Smooth muscle cell (in vitro differentiated cells): Measurements from ENCODE around the gene SCFD2. TPM values are rescaled to one million over a fixed set of nuclear protein-coding genes. Genes with fewer than 3 reads are reported as not detected.

ENCODE experiments used
- DNase-seq: peaks from one replicate; lab custom pipeline; 2025; ENCODE audit not compliant: unreplicated experiment; lab: John Stamatoyannopoulos, UW
- H2AFZ ChIP-seq: fragments of 200-600 bp; sonication (generic); 2 replicates; pipeline ENCODE4 v1.6.0; 2016; ENCODE audit warnings: antibody characterized with exemption, low read depth, mild to moderate bottlenecking
- H3F3A ChIP-seq: fragments of 200-600 bp; sonication (generic); 2 replicates; pipeline ENCODE4 v1.6.0; 2017; ENCODE audit warnings: antibody characterized with exemption, low read depth
- H3K27ac ChIP-seq: fragments of 200-600 bp; sonication (generic); 2 replicates; pipeline ENCODE4 v1.5.1; 2016; ENCODE audit warnings: low read depth, mild to moderate bottlenecking
- H3K27me3 ChIP-seq: fragments of 200-600 bp; sonication (generic); 2 replicates; pipeline ENCODE4 v1.6.1; 2016; ENCODE audit warnings: low read depth, mild to moderate bottlenecking
- H3K36me3 ChIP-seq: fragments of 200-600 bp; sonication (generic); 2 replicates; pipeline ENCODE4 v1.5.1; 2016; ENCODE audit warnings: low read depth
- H3K4me1 ChIP-seq: fragments of 200-600 bp; sonication (generic); 2 replicates; pipeline ENCODE4 v1.5.1; 2016; ENCODE audit warnings: low read depth
- H3K4me2 ChIP-seq: fragments of 200-600 bp; sonication (generic); 2 replicates; pipeline ENCODE4 v1.6.0; 2016; ENCODE audit warnings: mild to moderate bottlenecking
- H3K4me3 ChIP-seq: fragments of 200-600 bp; sonication (generic); 2 replicates; pipeline ENCODE4 v1.5.1; 2016; ENCODE audit warnings: mild to moderate bottlenecking
- H3K79me2 ChIP-seq: fragments of 200-600 bp; sonication (generic); 2 replicates; pipeline ENCODE4 v1.6.0; 2016; ENCODE audit warnings: low read depth, mild to moderate bottlenecking
- H3K9ac ChIP-seq: fragments of 200-600 bp; sonication (generic); 2 replicates; pipeline ENCODE4 v1.6.0; 2016; ENCODE audit warnings: low read depth
- H3K9me3 ChIP-seq: fragments of 200-600 bp; sonication (generic); replicated peaks from 2 replicates; pipeline ENCODE4 v1.5.1; 2016; ENCODE audit warnings: low read depth
- H4K20me1 ChIP-seq: fragments of 200-600 bp; sonication (generic); 2 replicates; pipeline ENCODE4 v1.6.0; 2016; ENCODE audit warnings: low read depth
- CTCF ChIP-seq: fragments of 200-600 bp; sonication (generic); IDR thresholded peaks from 2 replicates; pipeline ENCODE4 v1.5.1; 2017; ENCODE audit warnings: borderline replicate concordance, mild to moderate bottlenecking, antibody characterized with exemption; ENCODE audit not compliant: insufficient read depth, poor library complexity, severe bottlenecking
- WGBS: methylation state at CpG from one replicate; pipeline ENCODE4 v1.1.7; 2016; ENCODE audit warnings: low lambda C conversion rate; 5-methylcytosine and 5-hydroxymethylcytosine counted together
- polyA plus RNA-seq: library from polyadenylated mRNA; unstranded; fragments of >200 nt; fragmentation: Nextera tagmentation; extraction: Ambion mirVana; gene quantifications from 2 replicates; pipeline ENCODE4 v1.2.1, GENCODE V29; 2016
- total RNA-seq: library from RNA; depleted of rRNA; stranded (reverse); fragments of >200 nt; gene quantifications from 2 replicates; pipeline ENCODE4 v1.2.3, GENCODE V29; 2014

The SCFD2 gene
- total and polyA plus RNA-seq, 2 experiments from 2014 or later = 7.8 to 11.4 TPM

DNA sequence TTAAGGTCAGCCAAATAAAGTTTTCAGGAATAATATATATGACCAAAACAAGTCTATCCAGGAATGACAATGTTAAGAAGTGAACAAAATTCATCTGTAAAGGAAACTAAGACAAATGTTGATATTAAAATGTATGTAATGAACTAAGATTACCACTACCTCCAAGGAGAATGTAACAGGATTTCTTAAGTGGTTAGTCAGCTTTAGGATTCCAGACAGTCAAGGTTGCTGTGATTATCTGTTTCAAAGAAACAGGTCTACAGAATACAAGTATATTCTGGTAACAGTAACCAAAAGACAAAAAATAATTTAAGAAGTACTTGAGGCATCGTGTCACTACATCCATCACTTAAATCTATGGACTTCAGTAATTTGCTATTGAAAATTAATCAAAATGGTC lies 172.8 kb downstream of the SCFD2 start:
- no peak overlapping the region for H3K9ac ChIP-seq
- DNase-seq = no peak
- H3K27me3 ChIP-seq = no peaks in the 10 kb centered on the region
- peaks cover 6% of the 10 kb centered on the region for H3F3A ChIP-seq
- peak overlapping the region; percentile 69 for H3K27ac ChIP-seq
- TF ChIP-seq CTCF = no peak
- H3K9me3 ChIP-seq = no peaks in the 10 kb centered on the region
- H3K4me3 ChIP-seq = no peak overlapping the region
- peaks cover 17% of the 10 kb centered on the region for H3K4me1 ChIP-seq
- no peaks in the 10 kb centered on the region for H3K36me3 ChIP-seq
- no peaks in the 10 kb centered on the region for H4K20me1 ChIP-seq
- H3K4me2 ChIP-seq = peak overlapping the region; percentile 38
- no peaks in the 10 kb centered on the region for H3K79me2 ChIP-seq
- no peak overlapping the region for H2AFZ ChIP-seq
- 86% methylated on average over 1 of the region's 1 CpG for WGBS

DNA sequence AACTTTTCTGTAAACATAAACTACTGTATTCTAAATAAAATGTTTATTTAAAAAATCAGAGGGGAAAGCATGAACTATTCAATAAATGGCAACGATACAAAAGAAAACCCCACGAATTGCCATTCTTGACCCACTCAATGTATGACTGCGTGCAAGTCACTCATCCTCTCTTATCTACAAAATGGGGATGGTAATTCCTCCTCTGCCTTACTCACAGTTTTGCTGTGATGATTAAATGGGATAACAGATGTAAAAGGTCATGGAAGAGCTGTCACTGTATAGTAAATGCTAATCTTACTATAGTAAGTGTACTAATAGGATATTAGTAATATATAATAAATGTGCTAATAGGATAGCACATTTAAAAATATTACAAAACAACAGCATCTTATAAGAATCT lies 173.4 kb downstream of the SCFD2 start:
- H3K9ac ChIP-seq = no peak overlapping the region

DNA sequence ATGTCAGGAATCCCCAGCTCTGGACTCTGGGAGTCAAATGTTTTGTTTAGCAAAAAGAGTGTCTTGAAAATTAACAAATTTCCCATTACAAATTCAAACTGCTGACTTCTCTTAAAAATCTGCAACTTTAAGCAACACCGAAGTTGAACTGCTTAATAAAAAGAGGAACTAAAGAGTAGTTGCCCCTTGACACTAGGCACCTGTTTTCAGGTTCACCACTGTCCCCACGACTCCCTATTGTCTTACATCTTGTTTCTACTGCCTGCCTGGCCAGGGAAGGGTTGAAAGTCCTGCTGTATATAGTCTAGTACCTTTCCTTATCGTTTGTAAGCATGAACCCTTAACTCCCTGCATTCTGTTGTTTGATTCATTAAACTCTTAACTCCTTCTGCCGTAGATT lies 173.9 kb downstream of the SCFD2 start:
- H2AFZ ChIP-seq = no peak overlapping the region
- H3K9ac ChIP-seq = peak overlapping the region; percentile 24
- TF ChIP-seq CTCF = no peak
- peaks cover 8% of the 10 kb centered on the region for H3F3A ChIP-seq
- no peaks in the 10 kb centered on the region for H3K27me3 ChIP-seq
- no peaks in the 10 kb centered on the region for H3K36me3 ChIP-seq
- no peaks in the 10 kb centered on the region for H4K20me1 ChIP-seq
- no peak for DNase-seq
- peaks cover 20% of the 10 kb centered on the region for H3K4me1 ChIP-seq
- H3K27ac ChIP-seq = peak overlapping the region; percentile 69
- 82% methylated on average over 4 of the region's 4 CpGs for WGBS
- H3K79me2 ChIP-seq = no peaks in the 10 kb centered on the region
- H3K4me2 ChIP-seq = peak overlapping the region; percentile 38
- no peak overlapping the region for H3K4me3 ChIP-seq
- H3K9me3 ChIP-seq = no peaks in the 10 kb centered on the region

More for the DNA sequence above, 173.4 kb downstream of the SCFD2 start:
- H3K27ac ChIP-seq = peak overlapping the region; percentile 69
- H3F3A ChIP-seq = peaks cover 10% of the 10 kb centered on the region
- no peaks in the 10 kb centered on the region for H3K36me3 ChIP-seq
- no peaks in the 10 kb centered on the region for H3K79me2 ChIP-seq
- peak overlapping the region; percentile 38 for H3K4me2 ChIP-seq
- WGBS = 27% methylated on average over 3 of the region's 3 CpGs
- no peak overlapping the region for H3K4me3 ChIP-seq
- H4K20me1 ChIP-seq = no peaks in the 10 kb centered on the region
- no peak for DNase-seq
- no peaks in the 10 kb centered on the region for H3K27me3 ChIP-seq
- H3K4me1 ChIP-seq = peaks cover 23% of the 10 kb centered on the region
- H2AFZ ChIP-seq = no peak overlapping the region
- no peaks in the 10 kb centered on the region for H3K9me3 ChIP-seq
- TF ChIP-seq CTCF = no peak

GRCh38 chr4:53189011-53189410 lies 176.8 kb downstream of the SCFD2 start:
- Histone ChIP-seq H3F3A (peaks cover 4% of the 10 kb centered on the region), H3K4me1 (peaks cover 16% of the 10 kb centered on the region), H2AFZ (no peak overlapping the region), H3K4me2 (peak overlapping the region; percentile 49), H3K9me3 (no peaks in the 10 kb centered on the region), H3K9ac (no peak overlapping the region), H3K79me2 (no peaks in the 10 kb centered on the region), H3K27me3 (no peaks in the 10 kb centered on the region), H3K36me3 (no peaks in the 10 kb centered on the region), H3K27ac (peak overlapping the region; percentile 60), H3K4me3 (no peak overlapping the region), H4K20me1 (no peaks in the 10 kb centered on the region)
- 3% methylated on average over 1 of the region's 1 CpG for WGBS
- no peak for DNase-seq
- no peak for TF ChIP-seq CTCF
